Gastrocnemius medialis (tissue), 4 donors: ENCODE data around the gene MFAP4. TPM values are rescaled to one million over a fixed set of nuclear protein-coding genes. Genes with fewer than 3 reads are reported as not detected.

Source experiments
- ATAC-seq, 2 donors: fragments of 150-250 bp; one replicate each; pipeline ENCODE4 v1.9.1; 2016
- DNase-seq, 2 donors: peaks; one replicate each; pipeline ENCODE4 v3.0.0-alpha.2; 2019
- H3K27ac ChIP-seq, 4 donors: fragments of 200-600 bp; sonication (generic); 1 replicate in 1 of 4; 2 replicates in 3 of 4; pipeline ENCODE4 v1.5.1; 2016 to 2018; ENCODE audit warnings: mild to moderate bottlenecking in 2 of 4, moderate library complexity in 1 of 4
- H3K27me3 ChIP-seq, 3 donors: fragments of 200-600 bp; sonication (generic) in 2 of 3; 1 replicate in 1 of 3; 2 replicates in 2 of 3; pipeline versions ENCODE4 v1.5.1 to v1.6.0; 2016 to 2019; ENCODE audit warnings: mild to moderate bottlenecking in 1 of 3, moderate library complexity in 1 of 3
- H3K36me3 ChIP-seq, 2 donors: fragments of 200-600 bp; sonication (generic) in 1 of 2; one replicate each; pipeline ENCODE4 v1.5.1; 2017 to 2018
- H3K4me1 ChIP-seq, 2 donors: fragments of 200-600 bp; sonication (generic) in 1 of 2; one replicate each; pipeline ENCODE4 v1.5.1; 2016 to 2017; ENCODE audit warnings: mild to moderate bottlenecking in 2 of 2
- H3K4me3 ChIP-seq, 4 donors: fragments of 200-600 bp; sonication (generic) in 3 of 4; 1 replicate in 1 of 4; 2 replicates in 3 of 4; pipeline ENCODE4 v1.5.1; 2016 to 2019; ENCODE audit warnings: mild to moderate bottlenecking in 2 of 4
- H3K9me3 ChIP-seq, 3 donors: fragments of 200-600 bp; sonication (generic) in 2 of 3; 1 replicate in 1 of 3; 2 replicates in 2 of 3; pipeline ENCODE4 v1.5.1; 2016 to 2019
- POLR2A ChIP-seq, 2 donors: fragments of 450-650 bp; IDR thresholded peaks; one replicate each; pipeline ENCODE4 v1.6.1; 2017; ENCODE audit warnings: antibody characterized with exemption in 2 of 2, mild to moderate bottlenecking in 2 of 2, moderate library complexity in 2 of 2
- in situ Hi-C, 4 donors: fragments of 200-750 bp; cut with MboI; loops; one replicate each; pipeline versions ENCODE4 v1.15.0 to v1.8.0; 2017; ENCODE audit warnings: low sequenced_read_pairs in 4 of 4
- intact Hi-C: fragments of 100-400 bp; cut with DNase I; formaldehyde crosslinking; loops from one replicate; pipeline ENCODE4 v1.15.1; 2023; ENCODE audit warnings: low total_unique reads
- total RNA-seq, 4 donors: library from RNA; depleted of rRNA; stranded (reverse); fragments of >200 nt; gene quantifications; one replicate each; pipeline versions ENCODE4 v1.1.0 to v1.2.3, GENCODE V29; 2016
- TF ChIP-seq, protein P1 (sequence below), 5 experiments: fragments of 450-650 bp in 3 of 5; fragments of 200-600 bp in 2 of 5; sonication (generic) in 2 of 5; IDR thresholded peaks in 4 of 5; conservative IDR thresholded peaks in 1 of 5; 1 replicate in 4 of 5; 2 replicates in 1 of 5; pipeline ENCODE4 v1.5.1; 2016 to 2019; ENCODE audit warnings: antibody characterized with exemption in 5 of 5, mild to moderate bottlenecking in 3 of 5, moderate library complexity in 3 of 5

The MFAP4 gene
- total RNA-seq, 4 donors from 2014 or later, result 11.0 to 22.7 (median 14.8) TPM

GRCh38 chr17:19343671-19344151 lies 43.3 kb downstream of the MFAP4 start:
- Histone ChIP-seq H3K4me1 (peaks cover 22 to 27% of the 10 kb centered on the region in 2 donors), H3K27ac (no peak overlapping the region), H3K9me3 (no peaks in the 10 kb centered on the region), H3K27me3 (no peaks in the 10 kb centered on the region), H3K4me3 (no peak overlapping the region), H3K36me3 (no peaks in the 10 kb centered on the region)
- ATAC-seq (no peak), DNase-seq (no peak)
- intact Hi-C loops (no loop called here), in situ Hi-C loops (no loop called here)
- no peak for TF ChIP-seq POLR2A (IDR thresholded peaks at IDR 0.05)
- TF ChIP-seq, protein P1, sequence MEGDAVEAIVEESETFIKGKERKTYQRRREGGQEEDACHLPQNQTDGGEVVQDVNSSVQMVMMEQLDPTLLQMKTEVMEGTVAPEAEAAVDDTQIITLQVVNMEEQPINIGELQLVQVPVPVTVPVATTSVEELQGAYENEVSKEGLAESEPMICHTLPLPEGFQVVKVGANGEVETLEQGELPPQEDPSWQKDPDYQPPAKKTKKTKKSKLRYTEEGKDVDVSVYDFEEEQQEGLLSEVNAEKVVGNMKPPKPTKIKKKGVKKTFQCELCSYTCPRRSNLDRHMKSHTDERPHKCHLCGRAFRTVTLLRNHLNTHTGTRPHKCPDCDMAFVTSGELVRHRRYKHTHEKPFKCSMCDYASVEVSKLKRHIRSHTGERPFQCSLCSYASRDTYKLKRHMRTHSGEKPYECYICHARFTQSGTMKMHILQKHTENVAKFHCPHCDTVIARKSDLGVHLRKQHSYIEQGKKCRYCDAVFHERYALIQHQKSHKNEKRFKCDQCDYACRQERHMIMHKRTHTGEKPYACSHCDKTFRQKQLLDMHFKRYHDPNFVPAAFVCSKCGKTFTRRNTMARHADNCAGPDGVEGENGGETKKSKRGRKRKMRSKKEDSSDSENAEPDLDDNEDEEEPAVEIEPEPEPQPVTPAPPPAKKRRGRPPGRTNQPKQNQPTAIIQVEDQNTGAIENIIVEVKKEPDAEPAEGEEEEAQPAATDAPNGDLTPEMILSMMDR (IDR thresholded peaks at IDR 0.05 in 4 of 5, conservative IDR thresholded peaks at IDR 0.05 in 1 of 5), result no peak

DNA sequence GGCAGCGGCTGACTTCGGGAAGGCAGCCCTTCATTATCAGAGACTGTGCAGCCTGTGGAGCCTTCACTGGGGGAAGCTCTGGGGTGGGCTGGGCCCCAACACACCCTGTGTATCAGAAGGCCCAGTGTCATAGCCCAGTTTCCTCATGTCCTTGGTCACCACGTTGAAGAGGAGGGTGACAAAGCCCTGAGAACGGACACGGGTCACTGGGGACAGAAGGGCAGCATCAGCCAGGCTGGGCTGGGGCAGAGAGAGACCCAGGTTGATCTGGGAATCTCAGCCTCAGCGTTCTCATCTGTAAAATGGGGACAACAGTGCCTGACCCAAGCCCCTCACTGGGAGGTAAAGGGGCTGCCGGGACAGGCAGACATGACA lies 43.7 kb downstream of the MFAP4 start:
- H3K36me3 ChIP-seq, result no peaks in the 10 kb centered on the region
- H3K9me3 ChIP-seq, result no peaks in the 10 kb centered on the region
- peaks cover 27 to 28% of the 10 kb centered on the region in 2 donors for H3K4me1 ChIP-seq
- intact Hi-C loops (no loop called here), in situ Hi-C loops (no loop called here)
- TF ChIP-seq, protein P1 (IDR thresholded peaks at IDR 0.05 in 4 of 5, conservative IDR thresholded peaks at IDR 0.05 in 1 of 5), result no peak
- no peak for TF ChIP-seq POLR2A (IDR thresholded peaks at IDR 0.05)
- H3K4me3 ChIP-seq, result no peak overlapping the region
- no peaks in the 10 kb centered on the region for H3K27me3 ChIP-seq
- ATAC-seq (no peak), DNase-seq (no peak)
- no peak overlapping the region for H3K27ac ChIP-seq

- intact Hi-C loops (no loop called here), in situ Hi-C loops (no loop called here)
- ATAC-seq (no peak), DNase-seq (no peak)
- Histone ChIP-seq H3K9me3 (no peaks in the 10 kb centered on the region), H3K4me1 (peaks cover 30 to 32% of the 10 kb centered on the region in 2 donors), H3K4me3 (no peak overlapping the region), H3K27ac (no peak overlapping the region), H3K36me3 (no peaks in the 10 kb centered on the region), H3K27me3 (no peaks in the 10 kb centered on the region)
- no peak for TF ChIP-seq POLR2A (IDR thresholded peaks at IDR 0.05)
- TF ChIP-seq, protein P1 (IDR thresholded peaks at IDR 0.05 in 4 of 5, conservative IDR thresholded peaks at IDR 0.05 in 1 of 5), result no peak
These were observed 44.3 kb downstream of the MFAP4 start for GRCh38 chr17:19342611-19343255.

DNA sequence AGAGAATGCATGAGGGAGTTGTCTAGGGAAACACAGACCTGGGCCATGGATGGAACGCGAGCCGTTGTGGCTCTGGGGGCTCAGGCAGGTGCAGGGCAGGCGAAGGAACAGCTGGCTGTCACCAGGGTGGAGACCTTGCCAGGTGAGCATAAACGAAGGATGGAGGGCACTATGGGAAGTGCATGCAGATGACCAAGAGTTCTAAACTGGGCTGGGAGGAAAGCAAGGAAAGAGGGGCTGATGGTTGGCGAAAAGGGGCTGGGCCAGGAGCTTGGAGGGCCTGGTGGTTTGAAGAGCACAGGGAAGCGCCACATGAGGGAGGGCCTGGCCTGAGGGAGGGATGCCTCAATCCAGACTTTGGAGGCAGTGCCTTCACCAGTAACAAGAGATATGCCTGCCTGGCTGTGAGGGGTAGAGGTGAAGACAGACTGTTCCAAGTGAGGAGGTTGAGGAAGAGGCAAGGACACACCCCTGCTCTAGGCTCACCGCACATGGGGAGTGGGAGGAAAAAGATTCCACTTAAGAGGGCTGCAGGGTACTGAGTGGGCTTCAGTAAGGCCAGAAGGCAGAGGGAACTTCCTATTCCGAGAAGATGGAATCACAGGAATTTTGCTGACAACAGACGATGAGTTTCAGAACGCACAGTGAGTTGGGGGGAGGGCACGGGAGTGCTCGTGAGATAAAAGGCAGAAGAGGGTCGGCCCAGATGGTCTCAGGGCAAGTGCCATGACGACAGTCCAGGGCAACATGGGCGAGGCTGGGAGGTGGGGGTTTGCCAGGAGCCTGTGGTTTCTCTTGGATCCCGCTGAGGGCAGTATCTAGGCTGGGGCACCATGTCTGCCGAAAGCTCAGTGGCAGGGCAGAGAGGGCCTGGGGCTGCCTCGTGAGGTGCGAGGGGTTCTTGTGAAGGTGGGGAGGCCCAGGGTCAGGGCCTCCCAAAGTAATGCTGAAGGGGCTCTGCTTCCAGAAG lies 45.1 kb downstream of the MFAP4 start:
- Histone ChIP-seq H3K36me3 (no peaks in the 10 kb centered on the region), H3K27ac (no peak overlapping the region), H3K4me1 (peaks cover 22 to 25% of the 10 kb centered on the region in 2 donors), H3K9me3 (no peaks in the 10 kb centered on the region), H3K27me3 (no peaks in the 10 kb centered on the region), H3K4me3 (no peak overlapping the region)
- in situ Hi-C loops (no loop called here), intact Hi-C loops (no loop called here)
- no peak for TF ChIP-seq POLR2A (IDR thresholded peaks at IDR 0.05)
- TF ChIP-seq, protein P1 (IDR thresholded peaks at IDR 0.05 in 4 of 5, conservative IDR thresholded peaks at IDR 0.05 in 1 of 5), result no peak
- ATAC-seq, result no peak
- DNase-seq, result no peak
